K562 (cell line): ENCODE measurements around the gene PRIM1. TPM values are rescaled to one million over a fixed set of nuclear protein-coding genes. Genes with fewer than 3 reads are reported as not detected.

ENCODE experiments used
- ATAC-seq: fragments of 200-7000 bp; cut with Tn5 transposase; 3 replicates; pipeline ENCODE4 v1.9.1; 2020; ENCODE audit warnings: moderate library complexity
- BruUV-seq: library from RNA; stranded (reverse); fragments of 400-500 nt; replicated peaks from 2 replicates; lab custom pipeline; 2021; lab: Mats Ljungman, UMichigan
- CTCF ChIA-PET: fragments of 300-600 bp; formaldehyde crosslinking; extraction: SDS; loops from one replicate; lab custom pipeline; 2021; ENCODE audit warnings: low intra/inter-chr PET ratio; lab: Yijun Ruan, JAX
- POLR2A ChIA-PET: fragments of 300-600, 350-650 bp; sonication (Branson Sonifier 250); formaldehyde crosslinking; extraction: SDS; loops from one replicate; lab custom pipeline; 2021; ENCODE audit warnings: antibody characterized with exemption, inconsistent platforms; lab: Yijun Ruan, JAX
- DNase-seq, 4 experiments: peaks; one replicate each; pipeline versions ENCODE4 v3.0.0 to v3.0.0-alpha.2; 2011 to 2018; ENCODE audit warnings: low spot score in 3 of 4, mixed read lengths in 3 of 4; ENCODE audit errors: extremely low read depth in 1 of 4
- FAIRE-seq: peaks from 2 replicates; lab custom pipeline; 2011; peaks lifted over from hg19 to GRCh38; lab: Jason Lieb, UNC
- H2AFZ ChIP-seq: 2 replicates; pipeline ENCODE4 v1.6.0; 2011; ENCODE audit warnings: low read depth, low read length, control low read depth, inconsistent platforms
- H3K27ac ChIP-seq: fragments of 200-600 bp; 3 replicates; pipeline ENCODE4 v1.8.0; 2011; ENCODE audit warnings: low read depth, mild to moderate bottlenecking, control low read depth, inconsistent platforms, low read length, moderate library complexity, mixed read lengths; ENCODE audit errors: extremely low read depth
- H3K27me3 ChIP-seq, 2 experiments: fragments of 300-600 bp in 1 of 2; 2 replicates in 1 of 2; 3 replicates in 1 of 2; pipeline versions ENCODE4 v1.6.0 to v1.8.0; 2011; ENCODE audit warnings: inconsistent platforms in 2 of 2, low read length in 2 of 2, mild to moderate bottlenecking in 1 of 2, mixed read lengths in 1 of 2, moderate library complexity in 1 of 2; ENCODE audit not compliant: control insufficient read depth in 2 of 2, insufficient read depth in 2 of 2
- H3K36me3 ChIP-seq: fragments of 300-600 bp; 3 replicates; pipeline ENCODE4 v1.8.0; 2011; ENCODE audit warnings: mild to moderate bottlenecking, low read length, inconsistent platforms; ENCODE audit not compliant: control insufficient read depth, insufficient read depth
- H3K4me1 ChIP-seq, 2 experiments: fragments of 200-600 bp in 1 of 2; replicated peaks in 1 of 2; 2 replicates in 1 of 2; 3 replicates in 1 of 2; pipeline versions ENCODE4 v1.5.1 to v1.8.0; 2011; ENCODE audit warnings: inconsistent platforms in 2 of 2, low read length in 2 of 2, mild to moderate bottlenecking in 1 of 2, mixed read lengths in 1 of 2, moderate library complexity in 1 of 2; ENCODE audit not compliant: control insufficient read depth in 2 of 2, insufficient read depth in 2 of 2
- H3K4me2 ChIP-seq: 2 replicates; pipeline ENCODE4 v1.6.1; 2011; ENCODE audit warnings: low read length, control low read depth, inconsistent platforms, mixed read lengths; ENCODE audit not compliant: insufficient read depth
- H3K4me3 ChIP-seq: fragments of 200-600 bp; sonication (generic), shearing (Covaris generic); 2 replicates; pipeline ENCODE4 v1.5.1; 2016; ENCODE audit warnings: control low read depth, inconsistent platforms
- H3K79me2 ChIP-seq: fragments of 200-600 bp; 3 replicates; pipeline ENCODE4 v1.8.0; 2011; ENCODE audit warnings: low read length, inconsistent platforms; ENCODE audit not compliant: control insufficient read depth, insufficient read depth
- H3K9ac ChIP-seq, 2 experiments: 2 replicates each; pipeline versions ENCODE4 v1.6.0 to v1.6.1; 2011; ENCODE audit warnings: low read depth in 2 of 2, low read length in 2 of 2, control low read depth in 1 of 2, inconsistent platforms in 1 of 2, mild to moderate bottlenecking in 1 of 2, mixed read lengths in 1 of 2; ENCODE audit not compliant: insufficient read depth in 1 of 2
- H3K9me1 ChIP-seq: one replicate; pipeline ENCODE4 v1.6.0; 2011; ENCODE audit warnings: inconsistent platforms, mild to moderate bottlenecking, low read length, moderate library complexity; ENCODE audit not compliant: control insufficient read depth, insufficient read depth
- H3K9me3 ChIP-seq: replicated peaks from 2 replicates; pipeline ENCODE4 v1.5.1; 2011; ENCODE audit warnings: low read depth, low read length, inconsistent platforms; ENCODE audit not compliant: control insufficient read depth, insufficient read depth
- H4K20me1 ChIP-seq: replicated peaks from 2 replicates; pipeline ENCODE4 v1.6.1; 2011; ENCODE audit warnings: low read length, inconsistent platforms, mixed read lengths; ENCODE audit not compliant: control insufficient read depth, insufficient read depth
- CBX3 ChIP-seq, 2 experiments: IDR thresholded peaks; 1 replicate in 1 of 2; 2 replicates in 1 of 2; pipeline ENCODE4 v1.6.1; 2012; ENCODE audit warnings: inconsistent platforms in 2 of 2, low read length in 2 of 2, borderline replicate concordance in 1 of 2, control low read depth in 1 of 2
- CBX8 ChIP-seq: fragments of 200-600 bp; sonication (generic); IDR thresholded peaks from 2 replicates; pipeline ENCODE4 v1.6.1; 2012; ENCODE audit warnings: borderline replicate concordance, mixed run types, low read depth, mild to moderate bottlenecking, moderate library complexity, mixed read lengths, low read length, control low read depth, inconsistent platforms; ENCODE audit not compliant: poor library complexity, severe bottlenecking; ENCODE audit errors: extremely low read depth
- ERF ChIP-seq: fragments of 450-650 bp; formaldehyde crosslinking; IDR thresholded peaks from 2 replicates; pipeline ENCODE4 v1.4.0; 2020; ENCODE audit warnings: mild to moderate bottlenecking, mixed read lengths
- KDM1A ChIP-seq, 2 experiments: fragments of 450-650 bp; IDR thresholded peaks; 2 replicates each; pipeline ENCODE4 v1.6.1; 2016; ENCODE audit warnings: mild to moderate bottlenecking in 2 of 2
- KDM4B ChIP-seq, 2 experiments: fragments of 450-650 bp in 1 of 2; sonication (generic) in 1 of 2; IDR thresholded peaks; 2 replicates each; pipeline ENCODE4 v1.6.1; 2016 to 2017; ENCODE audit warnings: borderline replicate concordance in 2 of 2, antibody characterized with exemption in 1 of 2, low read depth in 1 of 2, mild to moderate bottlenecking in 1 of 2
- KLF16 ChIP-seq: IDR thresholded peaks from 2 replicates; pipeline ENCODE4 v1.6.1; 2016; ENCODE audit warnings: antibody characterized with exemption
- NCOA2 ChIP-seq, 2 experiments: fragments of 450-650 bp; IDR thresholded peaks; 2 replicates each; pipeline ENCODE4 v1.6.1; 2018; ENCODE audit warnings: mild to moderate bottlenecking in 2 of 2, moderate library complexity in 1 of 2; ENCODE audit not compliant: partially characterized antibody in 2 of 2
- SP2 ChIP-seq: IDR thresholded peaks from 2 replicates; pipeline ENCODE4 v1.6.1; 2011; ENCODE audit warnings: mild to moderate bottlenecking, low read depth, low read length, moderate library complexity; ENCODE audit not compliant: poor library complexity, severe bottlenecking; ENCODE audit errors: extremely low read depth
- ZNF584 ChIP-seq: fragments of 200-800 bp; sonication (Bioruptor generic); IDR thresholded peaks from 2 replicates; pipeline ENCODE4 v1.6.1; 2016; ENCODE audit warnings: low read depth, mild to moderate bottlenecking, missing genetic modification characterization, missing compliant biosample characterization
- ZZZ3 ChIP-seq: fragments of 450-650 bp; IDR thresholded peaks from 2 replicates; pipeline ENCODE4 v1.6.1; 2016; ENCODE audit warnings: antibody characterized with exemption, mild to moderate bottlenecking, moderate library complexity
- WGBS: fragments of 100-300 bp; shearing (Covaris generic); methylation state at CpG from one replicate; pipeline ENCODE4 v1.1.6; 2016; ENCODE audit warnings: low coverage, mixed read lengths; ENCODE audit not compliant: insufficient coverage; ENCODE audit errors: missing lambda C conversion rate; 5-methylcytosine and 5-hydroxymethylcytosine counted together
- in situ Hi-C: fragments of 300-500 bp; cut with MboI; formaldehyde crosslinking; loops from 4 replicates; pipeline ENCODE4 v1.15.0; 2018; ENCODE audit warnings: inconsistent platforms, mixed read lengths
- intact Hi-C: fragments of 100-400 bp; cut with micrococcal nuclease; formaldehyde crosslinking; loops from 2 replicates; pipeline ENCODE4 v1.14.2; 2022
- polyA plus RNA-seq, 8 experiments: library from polyadenylated mRNA; depleted of rRNA in 4 of 8; stranded (reverse) in 5 of 8; unstranded in 3 of 8; fragments of >200 nt; fragmentation: Nextera tagmentation in 2 of 8; fragmentation: Illumina TruSeq in 1 of 8; extraction: Ambion mirVana in 2 of 8; extraction: Trizol in 1 of 8; gene quantifications; 2 replicates each; pipeline versions ENCODE4 v1.2.1 to v1.2.3, GENCODE V29; 2011 to 2014; ENCODE audit warnings: inconsistent platforms in 1 of 8, missing spikeins in 1 of 8
- total RNA-seq, 7 experiments: library from RNA; depleted of rRNA in 6 of 7; stranded (reverse); fragments of >200 nt in 6 of 7; fragmentation: Illumina TruSeq in 2 of 7; extraction: Trizol in 2 of 7; gene quantifications; 2 replicates each; pipeline versions ENCODE4 v1.2.1 to v1.2.3, GENCODE V29; 2011 to 2021; ENCODE audit warnings: low replicate concordance in 1 of 7
- TF ChIP-seq, protein P1 (sequence below), 2 experiments: fragments of 450-650 bp; conservative IDR thresholded peaks; 2 replicates each; pipeline ENCODE4 v1.6.1; 2017; ENCODE audit warnings: mild to moderate bottlenecking in 2 of 2, moderate library complexity in 2 of 2
- TF ChIP-seq, protein P2 (sequence below), 2 experiments: fragments of 450-650 bp in 1 of 2; sonication (generic) in 1 of 2; formaldehyde crosslinking in 1 of 2; IDR thresholded peaks in 1 of 2; conservative IDR thresholded peaks in 1 of 2; 2 replicates each; pipeline versions ENCODE4 v1.6.1 to v1.8.1; 2016 to 2023; ENCODE audit warnings: mild to moderate bottlenecking in 2 of 2, moderate library complexity in 2 of 2, inconsistent platforms in 1 of 2, missing genetic modification reagents in 1 of 2

Gene PRIM1
- total and polyA plus RNA-seq, 9 of the 15 experiments (the other 6 are each of a cell fraction or from before 2014, with no cell fraction given) = 67.2 to 179 (median 140) TPM

DNA sequence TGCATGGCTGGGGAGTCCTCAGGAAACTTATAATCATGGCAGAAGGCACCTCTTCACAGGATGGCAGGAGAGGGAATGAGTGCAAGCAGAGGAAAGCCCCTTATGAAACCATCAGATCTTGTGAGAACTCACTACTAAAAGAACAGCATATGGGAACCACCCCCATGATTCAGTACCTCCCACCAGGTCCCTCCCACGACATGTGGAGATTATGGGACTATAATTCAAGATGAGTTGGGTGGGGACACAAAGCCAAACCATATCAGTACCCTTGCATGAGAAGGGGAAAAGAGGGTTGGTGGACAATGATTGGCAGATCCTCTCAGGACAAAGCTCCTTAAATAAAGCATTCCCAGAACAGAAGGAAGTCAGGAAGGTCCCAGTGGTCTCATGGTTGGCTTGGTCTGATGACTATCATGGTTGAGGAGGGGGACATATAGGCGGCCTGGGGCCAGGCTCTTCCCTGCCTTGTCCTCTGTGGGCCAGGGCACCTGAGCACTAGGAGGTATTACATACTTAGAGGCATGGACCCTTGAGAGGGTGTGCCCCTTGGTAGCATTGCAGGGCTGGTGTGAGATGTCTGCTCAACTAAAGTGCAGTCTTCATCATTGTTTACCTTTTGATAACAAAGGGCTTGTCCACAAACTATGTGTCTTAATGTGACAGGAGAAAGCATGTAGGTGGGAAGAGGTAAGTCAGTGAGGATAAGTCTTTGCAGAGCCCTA, 33.2 kb upstream of the PRIM1 start (continued):
- TF ChIP-seq KDM4B (IDR thresholded peaks at IDR 0.05; ENCODE audit: borderline replicate concordance in 2 of 2, low read depth in 1 of 2) (no peak), ZZZ3 (no peak), CBX3 (IDR thresholded peaks at IDR 0.05; ENCODE audit: borderline replicate concordance in 1 of 2, low read length in 2 of 2) (no peak), NCOA2 (IDR thresholded peaks at IDR 0.05; ENCODE audit: partially characterized antibody in 2 of 2) (no peak), ZNF584 (CRISPR knock-in tag) (no peak)
- TF ChIP-seq, protein P1, sequence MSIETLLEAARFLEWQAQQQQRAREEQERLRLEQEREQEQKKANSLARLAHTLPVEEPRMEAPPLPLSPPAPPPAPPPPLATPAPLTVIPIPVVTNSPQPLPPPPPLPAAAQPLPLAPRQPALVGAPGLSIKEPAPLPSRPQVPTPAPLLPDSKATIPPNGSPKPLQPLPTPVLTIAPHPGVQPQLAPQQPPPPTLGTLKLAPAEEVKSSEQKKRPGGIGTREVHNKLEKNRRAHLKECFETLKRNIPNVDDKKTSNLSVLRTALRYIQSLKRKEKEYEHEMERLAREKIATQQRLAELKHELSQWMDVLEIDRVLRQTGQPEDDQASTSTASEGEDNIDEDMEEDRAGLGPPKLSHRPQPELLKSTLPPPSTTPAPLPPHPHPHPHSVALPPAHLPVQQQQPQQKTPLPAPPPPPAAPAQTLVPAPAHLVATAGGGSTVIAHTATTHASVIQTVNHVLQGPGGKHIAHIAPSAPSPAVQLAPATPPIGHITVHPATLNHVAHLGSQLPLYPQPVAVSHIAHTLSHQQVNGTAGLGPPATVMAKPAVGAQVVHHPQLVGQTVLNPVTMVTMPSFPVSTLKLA (conservative IDR thresholded peaks at IDR 0.05) = 0 out of 4 replicates have a peak, but pooled peaks of 1 of the 2 experiments have one; percentile 19
- TF ChIP-seq, all 486 proteins: peak for 8

DNA sequence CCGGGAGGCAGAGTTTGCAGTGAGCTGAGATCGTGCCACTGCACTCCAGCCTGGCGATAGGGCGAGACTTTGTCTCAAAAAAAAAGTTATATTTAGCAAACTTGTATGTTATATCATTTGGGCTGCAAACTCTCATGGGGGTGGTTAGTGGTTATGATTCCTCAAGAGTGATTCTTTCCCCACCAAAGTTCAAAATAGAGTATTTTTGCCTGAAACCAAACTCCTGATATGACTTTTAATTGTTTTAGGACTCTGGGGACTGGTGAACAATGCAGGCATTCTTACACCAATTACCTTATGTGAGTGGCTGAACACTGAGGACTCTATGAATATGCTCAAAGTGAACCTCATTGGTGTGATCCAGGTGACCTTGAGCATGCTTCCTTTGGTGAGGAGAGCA, 29.6 kb upstream of the PRIM1 start:
- ChIA-PET POLR2A (no interaction called here), CTCF (no interaction called here)
- Histone ChIP-seq H3K4me3 (no peak overlapping the region), H3K9me1 (no peaks in the 10 kb centered on the region), H3K27ac (no peak overlapping the region), H4K20me1 (no peaks in the 10 kb centered on the region), H3K9ac (no peak overlapping the region), H2AFZ (peak overlapping the region; percentile 50; the same call in 1 of the 2 replicates), H3K4me1 (peaks cover 10% of the 10 kb centered on the region in 2 experiments; a peak in 4 of 5 replicates), H3K27me3 (no peaks in the 10 kb centered on the region), H3K9me3 (no peaks in the 10 kb centered on the region), H3K79me2 (no peaks in the 10 kb centered on the region), H3K36me3 (no peaks in the 10 kb centered on the region), H3K4me2 (no peak overlapping the region)
- no TSS peak for BruUV-seq
- DNase-seq (no peak), ATAC-seq (no peak), FAIRE-seq (no peak)
- in situ Hi-C loops (no loop called here), intact Hi-C loops (no loop called here)
- 72% methylated on average over 4 of the region's 4 CpGs for WGBS
- TF ChIP-seq KDM1A (IDR thresholded peaks at IDR 0.05) (no peak), CBX8 (no peak), ERF (CRISPR knock-in tag) (no peak), KLF16 (no peak), SP2 (no peak)
- TF ChIP-seq, protein P2, sequence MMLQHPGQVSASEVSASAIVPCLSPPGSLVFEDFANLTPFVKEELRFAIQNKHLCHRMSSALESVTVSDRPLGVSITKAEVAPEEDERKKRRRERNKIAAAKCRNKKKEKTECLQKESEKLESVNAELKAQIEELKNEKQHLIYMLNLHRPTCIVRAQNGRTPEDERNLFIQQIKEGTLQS (IDR thresholded peaks at IDR 0.05) = no peak
- TF ChIP-seq, protein P2 (CRISPR knock-in tag; conservative IDR thresholded peaks at IDR 0.05) = no peak
